Activated T-helper 2 cell treated with anti-CD3 and anti-CD28 coated beads, Interferon-gamma antibody, Interleukin-2, Interleukin-4, amounts not matched to agents 10 μg/mL and 5 μg/mL and 100 μg/mL, durations not matched to agents 14 hours and 24 hours and 36 hours (primary cell): ENCODE results near the gene LYRM9. TPM values are rescaled to one million over a fixed set of nuclear protein-coding genes. Genes with fewer than 3 reads are reported as not detected.
A peak's percentile ranks its signal among the peaks of the same experiment; 100 is the strongest.
"Not testable (repeated sequence)": the region's sequence is repeated elsewhere in the genome, so short reads cannot be mapped to it uniquely, and the experiment has no call there.

Experiments used
- DNase-seq: peaks from one replicate; pipeline ENCODE4 v3.0.0; 2021; ENCODE audit warnings: low spot score
- H3K27ac Mint-ChIP-seq: one replicate; pipeline ENCODE4 v1.8.0; 2021; ENCODE audit warnings: mixed read lengths
- H3K27me3 Mint-ChIP-seq: one replicate; pipeline ENCODE4 v1.8.0; 2021; ENCODE audit warnings: low read depth, mixed read lengths
- H3K36me3 Mint-ChIP-seq: one replicate; pipeline ENCODE4 v1.8.0; 2021; ENCODE audit warnings: low read depth, mixed read lengths
- H3K4me1 Mint-ChIP-seq: one replicate; pipeline ENCODE4 v1.8.0; 2021; ENCODE audit warnings: low read depth, mixed read lengths
- H3K4me3 Mint-ChIP-seq: one replicate; pipeline ENCODE4 v1.8.0; 2021; ENCODE audit warnings: low read depth, mild to moderate bottlenecking, moderate library complexity, mixed read lengths
- H3K9me3 Mint-ChIP-seq: one replicate; pipeline ENCODE4 v1.8.0; 2021; ENCODE audit warnings: mixed read lengths
- intact Hi-C: fragments of 100-400 bp; cut with micrococcal nuclease; formaldehyde crosslinking; loops from one replicate; pipeline ENCODE4 v1.15.1; 2023
- total RNA-seq: library from RNA; stranded (reverse); gene quantifications from 2 replicates; pipeline ENCODE4 v1.2.3, GENCODE V29; 2022

The LYRM9 gene
- total RNA-seq, 1 donor from 2014 or later: 3.0 TPM

DNA sequence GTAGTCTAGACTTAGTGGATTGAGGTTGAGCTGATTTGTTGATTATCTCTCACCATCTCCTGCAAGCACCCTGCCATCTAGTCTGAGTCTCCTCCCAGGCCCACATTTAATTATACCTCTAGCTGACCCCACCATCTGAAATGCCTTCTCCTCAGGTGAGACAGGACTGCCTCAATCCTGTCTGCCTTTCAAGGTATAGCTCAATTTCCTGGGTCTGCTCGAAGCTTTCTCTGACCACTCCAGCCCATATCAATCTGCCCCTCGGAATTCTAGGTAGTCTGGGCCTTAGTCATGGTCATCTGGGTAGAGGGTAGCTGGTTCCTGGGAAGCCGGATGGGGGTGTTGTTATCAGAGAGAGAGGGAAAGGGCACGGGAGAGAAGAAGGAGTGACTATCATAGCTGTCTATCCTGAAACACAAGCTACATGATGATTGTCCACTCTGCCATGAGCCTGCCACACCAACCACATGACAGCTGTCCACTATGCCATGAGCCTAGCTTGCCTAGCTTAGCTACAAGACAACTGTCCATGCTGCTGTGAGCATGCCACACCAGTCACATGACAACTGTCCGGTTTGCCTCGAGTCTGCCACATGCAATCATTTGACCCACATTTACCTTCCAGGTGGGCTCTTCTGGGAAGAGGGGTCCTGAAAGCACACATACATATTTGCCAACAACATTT lies 34.4 kb downstream of the LYRM9 start:
- DNase-seq: no peak
- Mint-ChIP-seq H3K27me3 (peaks cover 10% of the 10 kb centered on the region), H3K27ac (no peak overlapping the region), H3K36me3 (no peaks in the 10 kb centered on the region), H3K9me3 (no peaks in the 10 kb centered on the region), H3K4me1 (no peaks in the 10 kb centered on the region), H3K4me3 (no peak overlapping the region)
- intact Hi-C loops: no loop called here

DNA sequence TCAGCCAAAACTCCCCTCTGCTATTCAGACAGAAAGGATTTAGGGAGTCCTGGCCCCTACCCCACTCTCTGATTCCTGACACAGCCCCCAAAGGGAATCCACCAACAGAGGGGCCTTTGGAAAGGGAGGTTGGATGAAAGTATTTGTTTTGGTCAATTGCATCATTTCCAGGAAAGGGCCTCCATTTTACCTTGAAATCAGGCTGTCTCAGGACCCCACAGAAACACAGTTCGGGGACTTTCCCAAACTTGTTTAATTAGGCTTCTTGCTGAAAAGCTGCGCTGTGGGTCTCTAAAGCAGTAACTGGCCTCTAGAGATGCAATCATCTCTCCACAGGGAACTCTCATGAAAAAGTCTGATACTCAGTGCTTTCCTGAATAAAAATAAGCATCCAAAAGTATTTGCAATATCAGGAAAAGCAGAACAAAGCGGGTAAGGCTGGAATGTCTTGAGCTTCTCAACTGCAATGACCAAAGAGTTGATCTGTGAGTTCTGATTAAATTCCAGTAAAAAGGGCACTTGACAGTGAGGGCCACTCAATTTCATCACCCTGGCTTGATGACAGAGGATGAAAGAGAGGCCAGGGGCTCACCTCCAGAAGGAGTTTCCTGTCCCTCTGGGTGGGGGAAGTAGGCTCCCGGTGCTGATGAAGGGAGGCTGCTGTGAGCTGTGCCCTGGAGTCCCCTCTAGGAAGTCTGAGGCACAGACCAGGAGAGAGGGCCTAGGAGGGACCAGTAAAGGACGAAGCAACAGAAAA lies 36.3 kb downstream of the LYRM9 start:
- H3K27ac Mint-ChIP-seq: no peak overlapping the region
- H3K27me3 Mint-ChIP-seq: peaks cover 12% of the 10 kb centered on the region
- no peaks in the 10 kb centered on the region for H3K9me3 Mint-ChIP-seq
- no peaks in the 10 kb centered on the region for H3K4me1 Mint-ChIP-seq
- H3K36me3 Mint-ChIP-seq: no peaks in the 10 kb centered on the region
- intact Hi-C loops: no loop called here
- no peak overlapping the region for H3K4me3 Mint-ChIP-seq
- no peak for DNase-seq

GRCh38 chr17:27855454-27855853 lies 37.7 kb downstream of the LYRM9 start:
- H3K4me3 Mint-ChIP-seq: no peak overlapping the region
- H3K9me3 Mint-ChIP-seq: no peaks in the 10 kb centered on the region
- intact Hi-C loops: no loop called here
- no peak overlapping the region for H3K27ac Mint-ChIP-seq
- no peaks in the 10 kb centered on the region for H3K4me1 Mint-ChIP-seq
- peaks cover 8% of the 10 kb centered on the region for H3K27me3 Mint-ChIP-seq
- no peak for DNase-seq
- no peaks in the 10 kb centered on the region for H3K36me3 Mint-ChIP-seq

- Mint-ChIP-seq H3K27me3 (peaks cover 5% of the 10 kb centered on the region), H3K9me3 (no peaks in the 10 kb centered on the region), H3K4me1 (no peaks in the 10 kb centered on the region), H3K4me3 (no peak overlapping the region), H3K36me3 (no peaks in the 10 kb centered on the region), H3K27ac (no peak overlapping the region)
- intact Hi-C loops: no loop called here
- DNase-seq: no peak
Measured at GRCh38 chr17:27854163-27854562, 39.0 kb downstream of the LYRM9 start.

DNA sequence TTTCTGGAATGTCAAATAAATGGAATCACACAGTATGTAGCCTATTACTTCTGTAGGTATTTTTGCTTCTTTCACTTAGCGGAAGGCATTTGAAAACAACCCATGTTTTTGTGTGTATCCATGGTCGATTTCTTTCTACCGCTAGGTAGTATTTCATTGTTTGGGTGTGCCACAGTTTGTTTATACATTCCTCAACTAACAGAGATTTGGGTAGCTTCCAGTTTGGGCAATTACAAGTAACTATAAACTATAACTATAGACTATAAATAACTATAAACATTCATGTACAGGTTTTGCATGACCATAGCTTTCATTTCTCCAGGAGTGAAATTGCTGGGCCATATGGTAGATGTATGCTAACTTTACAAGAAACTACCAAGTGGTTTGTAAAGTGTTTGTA lies 40.1 kb downstream of the LYRM9 start:
- Mint-ChIP-seq H3K27ac (no peak overlapping the region), H3K27me3 (peaks cover 8% of the 10 kb centered on the region), H3K36me3 (no peaks in the 10 kb centered on the region), H3K4me3 (no peak overlapping the region), H3K9me3 (no peaks in the 10 kb centered on the region), H3K4me1 (no peaks in the 10 kb centered on the region)
- no peak for DNase-seq
- intact Hi-C loops: no loop called here

- peaks cover 10% of the 10 kb centered on the region for H3K27me3 Mint-ChIP-seq
- peaks cover 6% of the 10 kb centered on the region for H3K36me3 Mint-ChIP-seq
- intact Hi-C loops: no loop called here
- no peaks in the 10 kb centered on the region for H3K9me3 Mint-ChIP-seq
- DNase-seq: no peak
- H3K27ac Mint-ChIP-seq: no peak overlapping the region
- H3K4me1 Mint-ChIP-seq: peaks cover 25% of the 10 kb centered on the region
- no peak overlapping the region for H3K4me3 Mint-ChIP-seq
Measured at GRCh38 chr17:27849474-27850185, 43.5 kb downstream of the LYRM9 start.

DNA sequence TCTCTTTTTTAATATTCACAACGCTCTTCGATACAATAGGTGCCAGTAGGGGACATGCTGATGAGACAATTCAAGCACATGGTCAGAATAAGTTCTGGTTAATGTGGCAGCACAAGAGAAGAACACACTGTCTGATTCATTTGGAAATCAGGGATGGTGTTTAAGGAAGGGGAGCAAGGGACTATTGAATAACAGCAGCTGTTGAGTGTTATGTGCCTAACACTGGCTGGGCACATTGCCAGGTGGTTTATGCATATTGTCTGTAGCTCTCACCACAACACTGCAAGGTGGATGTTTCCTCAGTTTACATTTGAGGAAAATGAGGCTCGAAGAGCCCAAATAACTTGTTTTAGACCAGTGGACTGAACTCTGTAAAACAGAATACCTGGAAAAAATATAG lies 44.2 kb downstream of the LYRM9 start:
- H3K36me3 Mint-ChIP-seq: peaks cover 6% of the 10 kb centered on the region
- no peak overlapping the region for H3K27ac Mint-ChIP-seq
- peaks cover 25% of the 10 kb centered on the region for H3K4me1 Mint-ChIP-seq
- peaks cover 8% of the 10 kb centered on the region for H3K27me3 Mint-ChIP-seq
- H3K4me3 Mint-ChIP-seq: no peak overlapping the region
- no peaks in the 10 kb centered on the region for H3K9me3 Mint-ChIP-seq
- intact Hi-C loops: no loop called here
- no peak for DNase-seq

- peak overlapping the region; percentile 81 for H3K27ac Mint-ChIP-seq
- intact Hi-C loops, H3K9me3 Mint-ChIP-seq, H3K36me3 Mint-ChIP-seq, H3K27me3 Mint-ChIP-seq, DNase-seq: not testable (repeated sequence)
- peak overlapping the region; percentile 59 for H3K4me3 Mint-ChIP-seq
- H3K4me1 Mint-ChIP-seq: peaks cover 25% of the 10 kb centered on the region
Measured at GRCh38 chr17:27846808-27847307, 46.3 kb downstream of the LYRM9 start.

DNA sequence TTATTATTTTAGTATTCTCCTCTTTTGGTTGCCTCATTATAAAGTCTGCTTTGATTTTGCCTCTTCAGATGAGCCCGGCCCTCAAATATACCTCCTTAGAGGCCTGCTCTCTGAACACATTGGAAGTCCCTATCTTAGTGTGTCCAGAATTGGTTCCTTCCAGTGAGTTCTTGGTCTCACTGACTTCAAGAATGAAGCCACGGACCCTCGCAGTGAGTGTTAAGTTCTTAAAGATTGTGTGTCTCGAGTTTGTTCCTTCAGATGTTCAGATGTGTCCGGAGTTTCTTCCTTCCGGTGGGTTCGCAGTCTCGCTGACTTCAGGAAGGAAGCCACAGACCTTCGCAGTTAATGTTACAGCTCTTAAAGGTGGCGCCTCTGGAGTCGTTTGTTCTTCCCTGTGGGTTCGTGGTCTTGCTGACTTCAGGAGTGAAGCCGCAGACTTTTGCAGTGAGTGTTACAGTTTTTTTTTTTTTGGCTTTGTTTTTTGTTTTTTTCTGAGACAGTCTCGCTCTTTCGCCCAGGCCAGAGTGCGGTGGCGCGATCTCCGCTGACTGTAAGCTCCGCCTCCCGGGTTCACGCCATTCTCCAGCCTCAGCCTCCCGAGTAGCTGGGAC lies 47.0 kb downstream of the LYRM9 start:
- Mint-ChIP-seq H3K4me3 (peak overlapping the region; percentile 59), H3K27ac (peak overlapping the region; percentile 81), H3K9me3 (no peaks in the 10 kb centered on the region), H3K4me1 (peaks cover 25% of the 10 kb centered on the region), H3K36me3 (peaks cover 6% of the 10 kb centered on the region), H3K27me3 (peaks cover 6% of the 10 kb centered on the region)
- DNase-seq: peak; percentile 25
- intact Hi-C loops: no loop called here

DNA sequence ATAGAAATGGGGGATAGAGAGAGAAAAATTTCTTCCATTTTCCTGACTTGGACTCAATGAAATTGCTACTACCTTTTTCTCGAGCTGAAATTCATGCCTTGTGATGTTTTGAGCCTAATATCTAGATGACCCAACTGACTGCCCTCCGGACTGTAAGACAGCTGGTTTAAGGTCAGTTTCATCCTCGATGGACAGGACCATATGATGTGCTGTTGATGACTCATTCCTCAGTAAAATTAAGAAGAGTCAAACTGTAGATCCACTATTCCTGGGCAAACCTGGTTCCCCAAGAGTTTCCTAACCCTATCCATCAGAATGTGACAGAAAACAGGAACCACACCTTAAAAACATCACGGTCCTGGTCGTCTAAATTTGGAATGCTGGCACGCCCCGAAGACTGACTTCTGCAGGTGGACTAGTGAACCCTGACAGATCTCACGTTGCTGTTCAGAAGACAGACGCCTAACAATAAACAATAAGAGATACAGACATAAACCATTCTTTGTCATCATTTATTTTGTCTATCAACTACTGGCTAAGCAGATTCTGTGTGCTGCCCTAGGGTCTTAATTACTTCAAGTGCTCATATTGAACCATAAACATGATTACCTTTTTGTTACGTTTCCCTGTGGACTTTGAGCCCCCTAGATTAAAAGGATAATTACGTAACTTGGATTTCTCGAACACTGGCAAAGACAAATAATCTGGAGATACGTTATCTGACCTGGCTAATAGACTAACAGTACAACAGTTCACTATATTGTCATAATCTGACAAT lies 47.7 kb downstream of the LYRM9 start:
- Mint-ChIP-seq H3K4me3 (no peak overlapping the region), H3K36me3 (peaks cover 6% of the 10 kb centered on the region), H3K27me3 (peaks cover 7% of the 10 kb centered on the region), H3K4me1 (peaks cover 25% of the 10 kb centered on the region), H3K27ac (no peak overlapping the region), H3K9me3 (no peaks in the 10 kb centered on the region)
- DNase-seq: no peak
- intact Hi-C loops: no loop called here

DNA sequence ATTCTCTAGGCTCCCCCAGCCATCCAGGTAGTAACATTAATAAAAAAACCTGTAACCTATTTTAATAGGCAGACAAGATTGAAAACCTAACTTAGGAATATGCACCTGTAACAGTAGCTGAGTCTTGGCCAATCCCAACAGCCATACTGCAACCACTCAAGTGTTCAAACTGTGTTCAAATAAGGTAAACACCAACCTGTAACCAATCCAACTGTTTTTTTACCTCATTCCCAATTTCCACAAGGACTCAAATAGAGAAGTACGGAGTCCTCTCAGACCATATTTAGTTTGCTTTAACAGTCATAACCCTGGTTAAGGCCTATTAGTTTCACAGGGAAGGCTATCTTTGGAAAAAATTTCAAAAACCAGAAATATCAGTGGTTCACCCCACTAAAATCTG lies 52.5 kb downstream of the LYRM9 start:
- Mint-ChIP-seq H3K4me3 (no peak overlapping the region), H3K36me3 (no peaks in the 10 kb centered on the region), H3K27ac (no peak overlapping the region), H3K9me3 (no peaks in the 10 kb centered on the region), H3K27me3 (peaks cover 5% of the 10 kb centered on the region), H3K4me1 (peaks cover 13% of the 10 kb centered on the region)
- intact Hi-C loops: no loop called here
- no peak for DNase-seq

- H3K9me3 Mint-ChIP-seq, H3K27ac Mint-ChIP-seq, H3K36me3 Mint-ChIP-seq, H3K4me1 Mint-ChIP-seq, H3K27me3 Mint-ChIP-seq, H3K4me3 Mint-ChIP-seq, intact Hi-C loops, DNase-seq: not testable (repeated sequence)
Measured at GRCh38 chr17:27840406-27840678, 52.8 kb downstream of the LYRM9 start.
